ENCODE results near the gene HECW1.

DNA sequence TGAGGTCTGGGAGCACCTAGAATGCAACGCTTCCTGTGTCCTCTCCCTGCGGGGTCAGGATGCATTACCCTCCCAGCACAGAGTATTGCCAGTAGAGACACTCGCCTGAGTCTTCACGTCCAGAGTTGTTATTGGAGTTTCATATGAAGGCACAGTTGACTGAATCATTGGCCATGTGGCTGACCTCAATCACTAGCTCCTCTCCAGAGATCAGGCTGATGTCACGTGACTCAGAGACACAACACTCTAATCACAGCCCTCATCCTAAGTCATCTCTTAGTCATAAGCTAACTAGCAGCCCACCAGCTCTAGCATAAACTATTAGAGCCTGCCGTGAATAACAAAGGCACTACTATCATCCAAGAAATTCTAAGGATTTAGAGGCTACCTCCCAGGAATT is 107.8 kb downstream of the HECW1 start:
- TF ChIP-seq CTCF (IDR thresholded peaks at IDR 0.05; ENCODE audit: low read depth, low read length, missing input control), result no peak
- TF ChIP-seq SP1 (IDR thresholded peaks at IDR 0.05), result no peak
- TF ChIP-seq, protein P1, sequence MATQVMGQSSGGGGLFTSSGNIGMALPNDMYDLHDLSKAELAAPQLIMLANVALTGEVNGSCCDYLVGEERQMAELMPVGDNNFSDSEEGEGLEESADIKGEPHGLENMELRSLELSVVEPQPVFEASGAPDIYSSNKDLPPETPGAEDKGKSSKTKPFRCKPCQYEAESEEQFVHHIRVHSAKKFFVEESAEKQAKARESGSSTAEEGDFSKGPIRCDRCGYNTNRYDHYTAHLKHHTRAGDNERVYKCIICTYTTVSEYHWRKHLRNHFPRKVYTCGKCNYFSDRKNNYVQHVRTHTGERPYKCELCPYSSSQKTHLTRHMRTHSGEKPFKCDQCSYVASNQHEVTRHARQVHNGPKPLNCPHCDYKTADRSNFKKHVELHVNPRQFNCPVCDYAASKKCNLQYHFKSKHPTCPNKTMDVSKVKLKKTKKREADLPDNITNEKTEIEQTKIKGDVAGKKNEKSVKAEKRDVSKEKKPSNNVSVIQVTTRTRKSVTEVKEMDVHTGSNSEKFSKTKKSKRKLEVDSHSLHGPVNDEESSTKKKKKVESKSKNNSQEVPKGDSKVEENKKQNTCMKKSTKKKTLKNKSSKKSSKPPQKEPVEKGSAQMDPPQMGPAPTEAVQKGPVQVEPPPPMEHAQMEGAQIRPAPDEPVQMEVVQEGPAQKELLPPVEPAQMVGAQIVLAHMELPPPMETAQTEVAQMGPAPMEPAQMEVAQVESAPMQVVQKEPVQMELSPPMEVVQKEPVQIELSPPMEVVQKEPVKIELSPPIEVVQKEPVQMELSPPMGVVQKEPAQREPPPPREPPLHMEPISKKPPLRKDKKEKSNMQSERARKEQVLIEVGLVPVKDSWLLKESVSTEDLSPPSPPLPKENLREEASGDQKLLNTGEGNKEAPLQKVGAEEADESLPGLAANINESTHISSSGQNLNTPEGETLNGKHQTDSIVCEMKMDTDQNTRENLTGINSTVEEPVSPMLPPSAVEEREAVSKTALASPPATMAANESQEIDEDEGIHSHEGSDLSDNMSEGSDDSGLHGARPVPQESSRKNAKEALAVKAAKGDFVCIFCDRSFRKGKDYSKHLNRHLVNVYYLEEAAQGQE (IDR thresholded peaks at IDR 0.05), result no peak
- no peak for TF ChIP-seq RAD21 (IDR thresholded peaks at IDR 0.05)
- no peak for TF ChIP-seq HNF4G (IDR thresholded peaks at IDR 0.05)
- no peak for TF ChIP-seq FOXA2 (IDR thresholded peaks at IDR 0.05)
- TF ChIP-seq MAX (IDR thresholded peaks at IDR 0.05), result no peak
- no peak for TF ChIP-seq HNF4A (conservative IDR thresholded peaks at IDR 0.05)
- TF ChIP-seq, protein P2, sequence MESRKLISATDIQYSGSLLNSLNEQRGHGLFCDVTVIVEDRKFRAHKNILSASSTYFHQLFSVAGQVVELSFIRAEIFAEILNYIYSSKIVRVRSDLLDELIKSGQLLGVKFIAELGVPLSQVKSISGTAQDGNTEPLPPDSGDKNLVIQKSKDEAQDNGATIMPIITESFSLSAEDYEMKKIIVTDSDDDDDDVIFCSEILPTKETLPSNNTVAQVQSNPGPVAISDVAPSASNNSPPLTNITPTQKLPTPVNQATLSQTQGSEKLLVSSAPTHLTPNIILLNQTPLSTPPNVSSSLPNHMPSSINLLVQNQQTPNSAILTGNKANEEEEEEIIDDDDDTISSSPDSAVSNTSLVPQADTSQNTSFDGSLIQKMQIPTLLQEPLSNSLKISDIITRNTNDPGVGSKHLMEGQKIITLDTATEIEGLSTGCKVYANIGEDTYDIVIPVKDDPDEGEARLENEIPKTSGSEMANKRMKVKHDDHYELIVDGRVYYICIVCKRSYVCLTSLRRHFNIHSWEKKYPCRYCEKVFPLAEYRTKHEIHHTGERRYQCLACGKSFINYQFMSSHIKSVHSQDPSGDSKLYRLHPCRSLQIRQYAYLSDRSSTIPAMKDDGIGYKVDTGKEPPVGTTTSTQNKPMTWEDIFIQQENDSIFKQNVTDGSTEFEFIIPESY (IDR thresholded peaks at IDR 0.05), result no peak
- no peak for TF ChIP-seq EGR1 (IDR thresholded peaks at IDR 0.05; ENCODE audit: low read depth in 2 of 2)
- TF ChIP-seq ATF3 (IDR thresholded peaks at IDR 0.05), result no peak
- no peak for TF ChIP-seq JUND (IDR thresholded peaks at IDR 0.05)
